GM06990 (cell line): ENCODE measurements around the gene MSI2.

Source experiments
- DNase-seq: peaks from one replicate; pipeline ENCODE4 v3.0.0-alpha.2; 2011; ENCODE audit not compliant: insufficient read length; ENCODE audit errors: extremely low read depth
- H3K27me3 ChIP-seq: replicated peaks from 2 replicates; pipeline ENCODE4 v1.6.0; 2011; ENCODE audit warnings: low read length; ENCODE audit not compliant: control insufficient read depth, insufficient read depth
- H3K36me3 ChIP-seq: 2 replicates; pipeline ENCODE4 v1.5.1; 2011; ENCODE audit warnings: low read length; ENCODE audit not compliant: control insufficient read depth, insufficient read depth
- H3K4me3 ChIP-seq: replicated peaks from 2 replicates; pipeline ENCODE4 v1.5.1; 2011; ENCODE audit warnings: low read depth, mild to moderate bottlenecking, control low read depth, low read length
- CTCF ChIP-seq: IDR thresholded peaks from 2 replicates; pipeline ENCODE4 v1.5.1; 2011; ENCODE audit warnings: low read length, control low read depth, mild to moderate bottlenecking, inconsistent platforms; ENCODE audit not compliant: insufficient read depth, poor library complexity, severe bottlenecking

The MSI2 gene

GRCh38 chr17:57667461-57667923, 411.2 kb downstream of the MSI2 start:
- H3K36me3 ChIP-seq = no peaks in the 10 kb centered on the region
- no peaks in the 10 kb centered on the region for H3K27me3 ChIP-seq
- no peak overlapping the region for H3K4me3 ChIP-seq
- TF ChIP-seq CTCF = no peak
- no peak for DNase-seq

- TF ChIP-seq CTCF = no peak
- DNase-seq = no peak
- Histone ChIP-seq H3K4me3 (no peak overlapping the region), H3K27me3 (no peaks in the 10 kb centered on the region), H3K36me3 (no peaks in the 10 kb centered on the region)
Measured at GRCh38 chr17:57668332-57668731, 412.0 kb downstream of the MSI2 start.

GRCh38 chr17:57669671-57670529, 413.6 kb downstream of the MSI2 start:
- Histone ChIP-seq H3K27me3 (no peaks in the 10 kb centered on the region), H3K4me3 (no peak overlapping the region), H3K36me3 (peaks cover under 1% of the 10 kb centered on the region; the same call in 1 of the 2 replicates)
- TF ChIP-seq CTCF = no peak
- no peak for DNase-seq

- H3K36me3 ChIP-seq = peaks cover 5% of the 10 kb centered on the region
- no peaks in the 10 kb centered on the region for H3K27me3 ChIP-seq
- no peak for DNase-seq
- H3K4me3 ChIP-seq = no peak overlapping the region
- no peak for TF ChIP-seq CTCF
Measured at GRCh38 chr17:57670769-57671569, 414.6 kb downstream of the MSI2 start.

- DNase-seq = peak; percentile 36
- no peak overlapping the region for H3K4me3 ChIP-seq
- TF ChIP-seq CTCF = peak; percentile 97
- peaks cover 5% of the 10 kb centered on the region for H3K36me3 ChIP-seq
- H3K27me3 ChIP-seq = no peaks in the 10 kb centered on the region
Measured at GRCh38 chr17:57671667-57672632, 415.6 kb downstream of the MSI2 start.
